ENCODE measurements around the gene KRT33A. TPM values are rescaled to one million over a fixed set of nuclear protein-coding genes. Genes with fewer than 3 reads are reported as not detected.

KRT33A gene
- total RNA-seq, 2 experiments from 2014 or later: not detected

- ATAC-seq (ENCODE audit: poor library complexity) (peak; percentile 82), DNase-seq (peak; percentile 71 to 96 (median 84))
- peak overlapping the region; percentile 81 for H3K4me3 Mint-ChIP-seq
- peak overlapping the region; percentile 69 to 83 for H3K27ac ChIP-seq (ENCODE audit: low read depth in 1 of 2, low read length in 2 of 2)
- no peaks in the 10 kb centered on the region for H3K27me3 ChIP-seq (ENCODE audit: control insufficient read depth in 1 of 2, insufficient read depth in 2 of 2, low read length in 2 of 2)
- CTCF ChIA-PET: interaction anchor here (0.5 to 2.9 kb wide), 2 partner anchors 14 to 1429 kb away, joined by 3 to 23 read pairs; no protein-coding TSS in a partner anchor
- peak overlapping the region; percentile 98 for H3K27ac Mint-ChIP-seq
- H3K4me3 ChIP-seq (ENCODE audit: low read length): peak overlapping the region; percentile 36
- POLR2A ChIA-PET: interaction anchor here (0.6 to 3.2 kb wide), 32 partner anchors 10 to 794 kb away, joined by 3 to 61 read pairs (median 4); partner anchors contain the start of genes EIF1 and KRTAP4-4
- no peaks in the 10 kb centered on the region for H3K27me3 Mint-ChIP-seq
- peaks cover 69% of the 10 kb centered on the region for H3K4me1 Mint-ChIP-seq (ENCODE audit: low read depth)
- H3K4me1 ChIP-seq (ENCODE audit: insufficient read depth, low read length): peaks cover 55% of the 10 kb centered on the region
- H3K36me3 ChIP-seq (ENCODE audit: insufficient read depth, low read length): no peaks in the 10 kb centered on the region
- H3K36me3 Mint-ChIP-seq (ENCODE audit: low read depth): peaks cover 7% of the 10 kb centered on the region
- peaks cover 2% of the 10 kb centered on the region for H3K9me3 Mint-ChIP-seq
- no peak for TF ChIP-seq CTCF (IDR thresholded peaks at IDR 0.05)
- no peaks in the 10 kb centered on the region for H3K9me3 ChIP-seq (ENCODE audit: control insufficient read depth in 1 of 2, insufficient read depth in 1 of 2, low read length in 2 of 2)
- intact Hi-C loops (cut with DNase I, micrococcal nuclease): loop anchor here in 1 of 2 experiments (1.0 to 5.0 kb wide), 4 partner anchors 14 to 401 kb away; partner anchors contain the start of gene KRTAP4-12
Observed at GRCh38 chr17:41308251-41308917, 42.2 kb downstream of the KRT33A start.

GRCh38 chr17:41307647-41308046 lies 43.0 kb downstream of the KRT33A start:
- H3K27me3 ChIP-seq (ENCODE audit: control insufficient read depth in 1 of 2, insufficient read depth in 2 of 2, low read length in 2 of 2): no peaks in the 10 kb centered on the region
- H3K4me1 ChIP-seq (ENCODE audit: insufficient read depth, low read length): peaks cover 55% of the 10 kb centered on the region
- H3K9me3 ChIP-seq (ENCODE audit: control insufficient read depth in 1 of 2, insufficient read depth in 1 of 2, low read length in 2 of 2): no peaks in the 10 kb centered on the region
- TF ChIP-seq CTCF (IDR thresholded peaks at IDR 0.05): no peak
- Mint-ChIP-seq H3K36me3 (ENCODE audit: low read depth) (peaks cover 7% of the 10 kb centered on the region), H3K4me3 (peak overlapping the region; percentile 81), H3K27ac (peak overlapping the region; percentile 98), H3K4me1 (ENCODE audit: low read depth) (peaks cover 69% of the 10 kb centered on the region), H3K27me3 (no peaks in the 10 kb centered on the region), H3K9me3 (peaks cover 2% of the 10 kb centered on the region)
- CTCF ChIA-PET: interaction anchor here (2.9 kb wide), 1 partner anchor 15 kb away, joined by 23 read pairs; no protein-coding TSS in a partner anchor
- POLR2A ChIA-PET: interaction anchor here (0.6 to 3.2 kb wide), 20 partner anchors 9 to 793 kb away, joined by 3 to 61 read pairs (median 5); partner anchors contain the start of gene EIF1
- H3K36me3 ChIP-seq (ENCODE audit: insufficient read depth, low read length): no peaks in the 10 kb centered on the region
- intact Hi-C loops (cut with DNase I, micrococcal nuclease): loop anchor here in 1 of 2 experiments (1.0 to 5.0 kb wide), 4 partner anchors 15 to 400 kb away; partner anchors contain the start of gene KRTAP4-12
- H3K27ac ChIP-seq (ENCODE audit: low read depth in 1 of 2, low read length in 2 of 2): peak overlapping the region; percentile 69 to 83
- DNase-seq (peak in 2 of 14 experiments; percentile 33 to 41), ATAC-seq (ENCODE audit: poor library complexity) (no peak)
- H3K4me3 ChIP-seq (ENCODE audit: low read length): no peak overlapping the region

- Mint-ChIP-seq H3K27ac (peak overlapping the region; percentile 28), H3K36me3 (ENCODE audit: low read depth) (peaks cover 7% of the 10 kb centered on the region), H3K27me3 (no peaks in the 10 kb centered on the region), H3K9me3 (peaks cover 3% of the 10 kb centered on the region), H3K4me1 (ENCODE audit: low read depth) (peaks cover 52% of the 10 kb centered on the region), H3K4me3 (no peak overlapping the region)
- ChIA-PET CTCF (interaction anchor here (0.6 kb wide), 1 partner anchor 266 kb away, joined by 3 read pairs; no protein-coding TSS in a partner anchor), POLR2A (no interaction called here)
- peaks cover 0 to 3% of the 10 kb centered on the region in 2 experiments for H3K9me3 ChIP-seq (ENCODE audit: control insufficient read depth in 1 of 2, insufficient read depth in 1 of 2, low read length in 2 of 2)
- H3K36me3 ChIP-seq (ENCODE audit: insufficient read depth, low read length): no peaks in the 10 kb centered on the region
- H3K4me3 ChIP-seq (ENCODE audit: low read length): no peak overlapping the region
- peaks cover 27% of the 10 kb centered on the region for H3K4me1 ChIP-seq (ENCODE audit: insufficient read depth, low read length)
- DNase-seq (no peak), ATAC-seq (ENCODE audit: poor library complexity) (no peak)
- no peaks in the 10 kb centered on the region for H3K27me3 ChIP-seq (ENCODE audit: control insufficient read depth in 1 of 2, insufficient read depth in 2 of 2, low read length in 2 of 2)
- H3K27ac ChIP-seq (ENCODE audit: low read depth in 1 of 2, low read length in 2 of 2): no peak overlapping the region
- no peak for TF ChIP-seq CTCF (IDR thresholded peaks at IDR 0.05)
- intact Hi-C loops (cut with DNase I, micrococcal nuclease): no loop called here
Observed at GRCh38 chr17:41304091-41304490, 46.5 kb downstream of the KRT33A start.

All from CD4-positive, alpha-beta T cell (primary cell).